WTC11 (cell line): ENCODE data around the gene RTF1. TPM values are rescaled to one million over a fixed set of nuclear protein-coding genes. Genes with fewer than 3 reads are reported as not detected.

ENCODE experiments used
- ATAC-seq: fragments of 200-7000 bp; cut with Tn5 transposase; 2 replicates; pipeline ENCODE4 v1.10.0; 2021; ENCODE audit warnings: mild to moderate bottlenecking, moderate library complexity
- CTCF ChIA-PET: fragments of 300-600 bp; sonication (Branson Sonifier 250); formaldehyde crosslinking; loops from one replicate; lab custom pipeline; 2021; ENCODE audit warnings: antibody characterized with exemption; lab: Charles Lee
- POLR2A ChIA-PET: fragments of 350-600 bp; sonication (Branson Sonifier 250); formaldehyde crosslinking; loops from one replicate; lab custom pipeline; 2021; ENCODE audit warnings: antibody characterized with exemption; lab: Charles Lee
- DNase-seq: peaks from one replicate; pipeline ENCODE4 v3.0.0; 2021; ENCODE audit warnings: low spot score
- H3K27ac Mint-ChIP-seq: 2 replicates; pipeline ENCODE4 v1.8.0; 2021; ENCODE audit warnings: mixed read lengths
- H3K27me3 Mint-ChIP-seq: 2 replicates; pipeline ENCODE4 v1.8.0; 2021; ENCODE audit warnings: low read depth, mild to moderate bottlenecking, moderate library complexity, mixed read lengths
- H3K36me3 Mint-ChIP-seq: 2 replicates; pipeline ENCODE4 v1.8.0; 2021; ENCODE audit warnings: mixed read lengths
- H3K4me1 Mint-ChIP-seq: 2 replicates; pipeline ENCODE4 v1.8.0; 2022; ENCODE audit warnings: mixed read lengths
- H3K4me3 Mint-ChIP-seq: 2 replicates; pipeline ENCODE4 v1.8.0; 2021; ENCODE audit warnings: mild to moderate bottlenecking, moderate library complexity, mixed read lengths
- H3K9me3 Mint-ChIP-seq: 2 replicates; pipeline ENCODE4 v1.8.0; 2021; ENCODE audit warnings: mixed read lengths
- ARID4B ChIP-seq: sonication (generic); formaldehyde crosslinking; IDR thresholded peaks from 2 replicates; pipeline ENCODE4 v1.8.0; 2023; ENCODE audit warnings: missing genetic modification reagents, mild to moderate bottlenecking, borderline replicate concordance
- CDX4 ChIP-seq: fragments of 250-450 bp; sonication (Bioruptor Pico); IDR thresholded peaks from 2 replicates; pipeline ENCODE4 v1.9.0; 2021; ENCODE audit warnings: moderate library complexity, mild to moderate bottlenecking, inconsistent platforms, borderline replicate concordance
- E2F5 ChIP-seq: sonication (generic); formaldehyde crosslinking; IDR thresholded peaks from 2 replicates; pipeline ENCODE4 v1.8.1; 2022; ENCODE audit warnings: mild to moderate bottlenecking, moderate library complexity, missing genetic modification reagents
- ETV6 ChIP-seq: sonication (generic); formaldehyde crosslinking; IDR thresholded peaks from 2 replicates; pipeline ENCODE4 v1.8.1; 2022; ENCODE audit warnings: mild to moderate bottlenecking, missing genetic modification reagents
- GRHL2 ChIP-seq: fragments of 250-450 bp; sonication (Bioruptor Pico); IDR thresholded peaks from 2 replicates; pipeline ENCODE4 v1.8.0; 2022; ENCODE audit warnings: mild to moderate bottlenecking, moderate library complexity; ENCODE audit not compliant: insufficient replicate concordance, severe bottlenecking
- HMGA2 ChIP-seq: fragments of 250-450 bp; sonication (Bioruptor Pico); IDR thresholded peaks from 2 replicates; pipeline ENCODE4 v1.4.0; 2021; ENCODE audit warnings: mild to moderate bottlenecking, moderate library complexity
- IRF2 ChIP-seq: sonication (generic); formaldehyde crosslinking; IDR thresholded peaks from 2 replicates; pipeline ENCODE4 v1.8.0; 2022; ENCODE audit warnings: low read depth, missing genetic modification reagents, borderline replicate concordance
- MXD4 ChIP-seq: fragments of 250-450 bp; sonication (Bioruptor Pico); IDR thresholded peaks from 2 replicates; pipeline ENCODE4 v1.8.0; 2021; ENCODE audit warnings: mild to moderate bottlenecking, moderate library complexity, borderline replicate concordance
- NFE2L1 ChIP-seq: sonication (generic); formaldehyde crosslinking; IDR thresholded peaks from 2 replicates; pipeline ENCODE4 v1.8.1; 2023; ENCODE audit warnings: missing genetic modification reagents
- NR1H2 ChIP-seq: sonication (generic); formaldehyde crosslinking; IDR thresholded peaks from 2 replicates; pipeline ENCODE4 v1.9.0; 2021; ENCODE audit warnings: mild to moderate bottlenecking, moderate library complexity, missing genetic modification reagents
- NR2C2 ChIP-seq: sonication (generic); formaldehyde crosslinking; IDR thresholded peaks from 2 replicates; pipeline ENCODE4 v1.8.0; 2022; ENCODE audit warnings: mild to moderate bottlenecking, missing genetic modification reagents
- RORB ChIP-seq: fragments of 250-450 bp; sonication (Bioruptor Pico); IDR thresholded peaks from 2 replicates; pipeline ENCODE4 v1.9.0; 2021; ENCODE audit warnings: mild to moderate bottlenecking
- SOX15 ChIP-seq: fragments of 250-450 bp; sonication (Bioruptor Pico); IDR thresholded peaks from 2 replicates; pipeline ENCODE4 v1.9.0; 2021; ENCODE audit warnings: mild to moderate bottlenecking
- TCF7 ChIP-seq: sonication (generic); formaldehyde crosslinking; IDR thresholded peaks from 2 replicates; pipeline ENCODE4 v1.8.0; 2022; ENCODE audit warnings: mild to moderate bottlenecking, low read depth, missing genetic modification reagents, moderate library complexity
- ZNF138 ChIP-seq: sonication (generic); formaldehyde crosslinking; conservative IDR thresholded peaks from 2 replicates; pipeline ENCODE4 v1.8.1; 2022; ENCODE audit warnings: mild to moderate bottlenecking, moderate library complexity, missing genetic modification reagents
- total RNA-seq: library from RNA; stranded (reverse); gene quantifications from 3 replicates; pipeline ENCODE4 v1.2.3, GENCODE V29; 2021
- TF ChIP-seq, protein P1 (sequence below): sonication (generic); formaldehyde crosslinking; conservative IDR thresholded peaks from 2 replicates; pipeline ENCODE4 v1.8.1; 2023; ENCODE audit warnings: mild to moderate bottlenecking, low read depth, missing genetic modification reagents, moderate library complexity
- TF ChIP-seq, protein P2 (sequence below): sonication (generic); formaldehyde crosslinking; IDR thresholded peaks from 2 replicates; pipeline ENCODE4 v1.8.1; 2022; ENCODE audit warnings: low read depth, missing genetic modification reagents, borderline replicate concordance
- TF ChIP-seq, protein P3 (sequence below): fragments of 250-450 bp; sonication (Bioruptor Pico); conservative IDR thresholded peaks from 2 replicates; pipeline ENCODE4 v1.9.0; 2021; ENCODE audit warnings: mild to moderate bottlenecking
- TF ChIP-seq, protein P4 (sequence below): sonication (generic); formaldehyde crosslinking; IDR thresholded peaks from 2 replicates; pipeline ENCODE4 v1.8.1; 2023; ENCODE audit warnings: mild to moderate bottlenecking, missing genetic modification reagents

Gene RTF1
- total RNA-seq, 1 experiment from 2014 or later, result 52.3 TPM

- ChIA-PET POLR2A (no interaction called here), CTCF (interaction anchor here (1.3 to 2.1 kb wide), 2 partner anchors 19 to 22 kb away, joined by 7 to 10 read pairs; no protein-coding TSS in a partner anchor)
- H3K36me3 Mint-ChIP-seq, result peaks cover 22% of the 10 kb centered on the region
- TF ChIP-seq E2F5 (CRISPR knock-in tag), result no peak
- TF ChIP-seq NR1H2 (CRISPR knock-in tag), result no peak
- TF ChIP-seq ARID4B (CRISPR knock-in tag), result no peak
- no peaks in the 10 kb centered on the region for H3K9me3 Mint-ChIP-seq
- no peak overlapping the region for H3K27ac Mint-ChIP-seq
- ATAC-seq (peak; percentile 23; the same call in 1 of the 2 replicates), DNase-seq (no peak)
- peaks cover 2% of the 10 kb centered on the region for H3K27me3 Mint-ChIP-seq
- H3K4me3 Mint-ChIP-seq, result no peak overlapping the region
- H3K4me1 Mint-ChIP-seq, result no peaks in the 10 kb centered on the region
Measured at GRCh38 chr15:41484937-41485625, 68.2 kb downstream of the RTF1 start.

DNA sequence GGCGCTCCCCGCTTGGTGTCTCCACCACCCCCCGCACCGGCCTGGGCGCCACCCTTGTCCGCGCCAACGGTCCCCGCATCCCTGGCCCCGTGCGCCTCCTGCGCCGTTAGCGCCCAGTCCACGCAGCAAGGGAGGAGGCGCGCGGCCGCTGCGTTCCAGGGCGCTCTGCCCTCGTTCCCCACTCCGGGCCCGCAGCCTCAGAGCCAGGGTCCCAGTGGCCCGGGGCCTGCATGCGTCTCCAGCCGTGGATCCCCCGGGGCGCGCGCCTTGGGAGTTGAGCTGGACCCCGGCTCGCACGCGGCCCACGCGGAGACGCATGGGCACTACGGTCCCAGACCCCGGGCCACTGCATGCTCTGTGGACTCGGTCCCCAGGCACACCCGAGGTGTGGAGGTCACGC lies 69.4 kb downstream of the RTF1 start:
- ATAC-seq, result peak; percentile 29; the same call in 1 of the 2 replicates
- POLR2A ChIA-PET, result no interaction called here
- no peak overlapping the region for H3K27ac Mint-ChIP-seq
- no peak for TF ChIP-seq IRF2 (CRISPR knock-in tag)
- no peak for TF ChIP-seq TCF7
- TF ChIP-seq CDX4, result no peak
- no peak for TF ChIP-seq ZNF138 (CRISPR knock-in tag)
- TF ChIP-seq, protein P1, sequence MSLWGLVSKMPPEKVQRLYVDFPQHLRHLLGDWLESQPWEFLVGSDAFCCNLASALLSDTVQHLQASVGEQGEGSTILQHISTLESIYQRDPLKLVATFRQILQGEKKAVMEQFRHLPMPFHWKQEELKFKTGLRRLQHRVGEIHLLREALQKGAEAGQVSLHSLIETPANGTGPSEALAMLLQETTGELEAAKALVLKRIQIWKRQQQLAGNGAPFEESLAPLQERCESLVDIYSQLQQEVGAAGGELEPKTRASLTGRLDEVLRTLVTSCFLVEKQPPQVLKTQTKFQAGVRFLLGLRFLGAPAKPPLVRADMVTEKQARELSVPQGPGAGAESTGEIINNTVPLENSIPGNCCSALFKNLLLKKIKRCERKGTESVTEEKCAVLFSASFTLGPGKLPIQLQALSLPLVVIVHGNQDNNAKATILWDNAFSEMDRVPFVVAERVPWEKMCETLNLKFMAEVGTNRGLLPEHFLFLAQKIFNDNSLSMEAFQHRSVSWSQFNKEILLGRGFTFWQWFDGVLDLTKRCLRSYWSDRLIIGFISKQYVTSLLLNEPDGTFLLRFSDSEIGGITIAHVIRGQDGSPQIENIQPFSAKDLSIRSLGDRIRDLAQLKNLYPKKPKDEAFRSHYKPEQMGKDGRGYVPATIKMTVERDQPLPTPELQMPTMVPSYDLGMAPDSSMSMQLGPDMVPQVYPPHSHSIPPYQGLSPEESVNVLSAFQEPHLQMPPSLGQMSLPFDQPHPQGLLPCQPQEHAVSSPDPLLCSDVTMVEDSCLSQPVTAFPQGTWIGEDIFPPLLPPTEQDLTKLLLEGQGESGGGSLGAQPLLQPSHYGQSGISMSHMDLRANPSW (CRISPR knock-in tag), result no peak
- no peak for TF ChIP-seq NR1H2 (CRISPR knock-in tag)
- no peak for TF ChIP-seq GRHL2 (CRISPR knock-in tag)
- TF ChIP-seq, protein P2, sequence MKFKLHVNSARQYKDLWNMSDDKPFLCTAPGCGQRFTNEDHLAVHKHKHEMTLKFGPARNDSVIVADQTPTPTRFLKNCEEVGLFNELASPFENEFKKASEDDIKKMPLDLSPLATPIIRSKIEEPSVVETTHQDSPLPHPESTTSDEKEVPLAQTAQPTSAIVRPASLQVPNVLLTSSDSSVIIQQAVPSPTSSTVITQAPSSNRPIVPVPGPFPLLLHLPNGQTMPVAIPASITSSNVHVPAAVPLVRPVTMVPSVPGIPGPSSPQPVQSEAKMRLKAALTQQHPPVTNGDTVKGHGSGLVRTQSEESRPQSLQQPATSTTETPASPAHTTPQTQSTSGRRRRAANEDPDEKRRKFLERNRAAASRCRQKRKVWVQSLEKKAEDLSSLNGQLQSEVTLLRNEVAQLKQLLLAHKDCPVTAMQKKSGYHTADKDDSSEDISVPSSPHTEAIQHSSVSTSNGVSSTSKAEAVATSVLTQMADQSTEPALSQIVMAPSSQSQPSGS (CRISPR knock-in tag), result no peak
- TF ChIP-seq MXD4 (CRISPR knock-in tag), result no peak
- no peak for TF ChIP-seq RORB
- no peak for TF ChIP-seq NR2C2 (CRISPR knock-in tag)
- TF ChIP-seq HMGA2 (CRISPR knock-in tag), result no peak
- TF ChIP-seq, protein P3, sequence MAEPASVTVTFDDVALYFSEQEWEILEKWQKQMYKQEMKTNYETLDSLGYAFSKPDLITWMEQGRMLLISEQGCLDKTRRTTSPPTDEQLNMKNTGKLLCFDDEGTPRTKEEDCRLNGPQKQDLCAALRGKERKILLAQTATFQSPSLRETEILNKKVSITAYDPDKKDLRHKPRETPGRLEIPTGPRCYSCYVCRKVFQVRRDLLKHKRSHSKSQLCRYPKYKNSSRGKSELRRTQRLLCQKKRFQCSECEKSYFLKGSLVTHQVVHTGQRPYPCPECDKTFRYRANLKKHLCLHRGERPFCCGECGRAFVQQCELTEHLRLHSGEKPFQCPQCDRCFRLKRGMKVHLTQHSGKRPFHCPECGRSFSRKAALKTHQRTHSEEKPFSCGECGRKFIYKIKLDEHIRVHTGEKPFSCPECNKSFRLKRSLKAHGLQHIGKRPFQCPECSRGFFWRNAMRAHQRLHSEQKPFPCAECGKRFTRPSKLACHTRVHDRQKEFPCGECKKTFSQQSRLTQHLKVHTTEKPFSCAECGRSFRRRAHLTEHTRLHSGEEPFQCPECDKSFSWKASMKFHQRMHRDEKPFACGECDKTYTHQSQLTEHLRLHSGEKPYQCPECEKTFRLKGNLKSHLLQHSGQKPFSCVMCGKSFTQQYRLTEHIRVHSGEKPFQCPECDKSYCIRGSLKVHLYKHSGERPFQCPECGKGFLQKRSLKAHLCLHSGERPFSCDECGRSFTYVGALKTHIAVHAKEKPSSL (CRISPR knock-in tag), result no peak
- no peak for TF ChIP-seq NFE2L1 (CRISPR knock-in tag)
- TF ChIP-seq ETV6 (CRISPR knock-in tag), result no peak
- no peak for TF ChIP-seq SOX15 (CRISPR knock-in tag)
- TF ChIP-seq, protein P4, sequence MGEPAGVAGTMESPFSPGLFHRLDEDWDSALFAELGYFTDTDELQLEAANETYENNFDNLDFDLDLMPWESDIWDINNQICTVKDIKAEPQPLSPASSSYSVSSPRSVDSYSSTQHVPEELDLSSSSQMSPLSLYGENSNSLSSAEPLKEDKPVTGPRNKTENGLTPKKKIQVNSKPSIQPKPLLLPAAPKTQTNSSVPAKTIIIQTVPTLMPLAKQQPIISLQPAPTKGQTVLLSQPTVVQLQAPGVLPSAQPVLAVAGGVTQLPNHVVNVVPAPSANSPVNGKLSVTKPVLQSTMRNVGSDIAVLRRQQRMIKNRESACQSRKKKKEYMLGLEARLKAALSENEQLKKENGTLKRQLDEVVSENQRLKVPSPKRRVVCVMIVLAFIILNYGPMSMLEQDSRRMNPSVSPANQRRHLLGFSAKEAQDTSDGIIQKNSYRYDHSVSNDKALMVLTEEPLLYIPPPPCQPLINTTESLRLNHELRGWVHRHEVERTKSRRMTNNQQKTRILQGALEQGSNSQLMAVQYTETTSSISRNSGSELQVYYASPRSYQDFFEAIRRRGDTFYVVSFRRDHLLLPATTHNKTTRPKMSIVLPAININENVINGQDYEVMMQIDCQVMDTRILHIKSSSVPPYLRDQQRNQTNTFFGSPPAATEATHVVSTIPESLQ (CRISPR knock-in tag), result no peak

More for the DNA sequence above, 69.4 kb downstream of the RTF1 start:
- H3K4me1 Mint-ChIP-seq, result no peaks in the 10 kb centered on the region
- CTCF ChIA-PET, result interaction anchor here (1.8 kb wide), 1 partner anchor 20 kb away, joined by 4 read pairs; no protein-coding TSS in a partner anchor
- DNase-seq, result no peak
- peaks cover 10% of the 10 kb centered on the region for H3K36me3 Mint-ChIP-seq
- no peaks in the 10 kb centered on the region for H3K9me3 Mint-ChIP-seq
- peaks cover 14% of the 10 kb centered on the region for H3K27me3 Mint-ChIP-seq
- H3K4me3 Mint-ChIP-seq, result no peak overlapping the region
